MCF 10A (cell line): ENCODE results near the gene C8G. TPM values are rescaled to one million over a fixed set of nuclear protein-coding genes. Genes with fewer than 3 reads are reported as not detected.

Experiments
- BruUV-seq: library from RNA; stranded (reverse); fragments of 400-500 nt; replicated peaks from 2 replicates; lab custom pipeline; 2021; lab: Mats Ljungman, UMichigan
- CTCF ChIA-PET: fragments of 300-600 bp; sonication (Branson Sonifier 250); formaldehyde crosslinking; extraction: SDS; loops from one replicate; lab custom pipeline; 2021; ENCODE audit warnings: antibody characterized with exemption, inconsistent platforms; lab: Yijun Ruan, JAX
- POLR2A ChIA-PET: fragments of 300-600, 350-650 bp; sonication (Branson Sonifier 250); formaldehyde crosslinking; extraction: SDS; loops from one replicate; lab custom pipeline; 2020; ENCODE audit warnings: antibody characterized with exemption, inconsistent platforms; lab: Yijun Ruan, JAX
- DNase-seq: peaks from one replicate; pipeline ENCODE4 v3.0.0-alpha.2; 2018; ENCODE audit not compliant: unreplicated experiment
- H3K27ac Mint-ChIP-seq: one replicate; pipeline ENCODE4 v1.8.0; 2022; ENCODE audit warnings: mild to moderate bottlenecking, low read depth, mixed read lengths; ENCODE audit not compliant: unreplicated experiment
- H3K27me3 Mint-ChIP-seq: one replicate; pipeline ENCODE4 v1.8.0; 2022; ENCODE audit warnings: mixed read lengths; ENCODE audit not compliant: insufficient read depth, unreplicated experiment
- H3K36me3 Mint-ChIP-seq: one replicate; pipeline ENCODE4 v1.8.0; 2022; ENCODE audit warnings: mild to moderate bottlenecking, moderate library complexity, mixed read lengths; ENCODE audit not compliant: insufficient read depth, unreplicated experiment
- H3K4me1 Mint-ChIP-seq: one replicate; pipeline ENCODE4 v1.8.0; 2022; ENCODE audit warnings: mixed read lengths; ENCODE audit not compliant: insufficient read depth, unreplicated experiment
- H3K4me3 Mint-ChIP-seq: one replicate; pipeline ENCODE4 v1.8.0; 2022; ENCODE audit warnings: mild to moderate bottlenecking, moderate library complexity, mixed read lengths; ENCODE audit not compliant: unreplicated experiment
- H3K9me3 Mint-ChIP-seq: one replicate; pipeline ENCODE4 v1.8.0; 2022; ENCODE audit warnings: mixed read lengths; ENCODE audit not compliant: unreplicated experiment
- CTCF ChIP-seq: fragments of 200-600 bp; IDR thresholded peaks from one replicate; pipeline ENCODE4 v1.8.0; 2022; ENCODE audit warnings: antibody characterized with exemption, mild to moderate bottlenecking; ENCODE audit not compliant: unreplicated experiment
- intact Hi-C: fragments of 100-400 bp; cut with micrococcal nuclease; formaldehyde crosslinking; loops from 2 replicates; pipeline ENCODE4 v1.14.1; 2022
- total RNA-seq: library from RNA; stranded (reverse); gene quantifications from 2 replicates; pipeline ENCODE4 v1.2.3, GENCODE V29; 2022

C8G gene
- total RNA-seq, 1 experiment from 2014 or later: 1.0 TPM

GRCh38 chr9:136951541-136952320, 6.7 kb downstream of the C8G start, which contains the start of gene LCN12:
TSS of gene LCN12 (plus strand) at chr9:136952273. CDS start at chr9:136952328, 55 bp downstream.
- POLR2A ChIA-PET: no interaction called here
- TF ChIP-seq CTCF: no peak
- Mint-ChIP-seq H3K4me1 (no peaks in the 10 kb centered on the region), H3K36me3 (no peaks in the 10 kb centered on the region), H3K27ac (no peak within 1 kb of the TSS), H3K9me3 (peaks cover 6% of the 10 kb centered on the region), H3K4me3 (no peak within 1 kb of the TSS), H3K27me3 (no peaks in the 10 kb centered on the region)
- DNase-seq: no peak
- CTCF ChIA-PET: interaction anchor here (0.6 kb wide), 2 partner anchors 158 to 433 kb away, joined by 3 to 6 read pairs; no protein-coding TSS in a partner anchor
- no TSS peak for BruUV-seq
- intact Hi-C loops: no loop called here

- DNase-seq: no peak
- Mint-ChIP-seq H3K27ac (no peak overlapping the region), H3K4me1 (no peaks in the 10 kb centered on the region), H3K36me3 (no peaks in the 10 kb centered on the region), H3K4me3 (no peak overlapping the region), H3K9me3 (peaks cover 10% of the 10 kb centered on the region), H3K27me3 (no peaks in the 10 kb centered on the region)
- TF ChIP-seq CTCF: no peak
- ChIA-PET CTCF (interaction anchor here (0.6 to 1.6 kb wide), 2 partner anchors 10 to 432 kb away, joined by 3 read pairs; no protein-coding TSS in a partner anchor), POLR2A (no interaction called here)
- no TSS peak for BruUV-seq
- intact Hi-C loops: no loop called here
Measured at GRCh38 chr9:136952321-136952850, 7.3 kb downstream of the C8G start.

GRCh38 chr9:136952876-136953770, 8.1 kb downstream of the C8G start:
- no peak overlapping the region for H3K4me3 Mint-ChIP-seq
- ChIA-PET CTCF (interaction anchor here (1.6 kb wide), 1 partner anchor 9 kb away, joined by 3 read pairs; no protein-coding TSS in a partner anchor), POLR2A (interaction anchor here (0.6 kb wide), 1 partner anchor 176 kb away, joined by 4 read pairs; no protein-coding TSS in a partner anchor)
- intact Hi-C loops: no loop called here
- BruUV-seq: no TSS peak
- no peaks in the 10 kb centered on the region for H3K27me3 Mint-ChIP-seq
- peaks cover 10% of the 10 kb centered on the region for H3K9me3 Mint-ChIP-seq
- no peak overlapping the region for H3K27ac Mint-ChIP-seq
- no peaks in the 10 kb centered on the region for H3K36me3 Mint-ChIP-seq
- no peaks in the 10 kb centered on the region for H3K4me1 Mint-ChIP-seq
- no peak for TF ChIP-seq CTCF
- no peak for DNase-seq
